Cerebellar nuclear complex (tissue), 1 donor: ENCODE data around the gene LRRC8D.
"Not testable (repeated sequence)": the region's sequence is repeated elsewhere in the genome, so short reads cannot be mapped to it uniquely, and the experiment has no call there.

ENCODE experiments used
- DNase-seq, 2 experiments: peaks; one replicate each; lab custom pipeline; 2025; lab: John Stamatoyannopoulos, UW

The LRRC8D gene

GRCh38 chr1:89913353-89914095, 92.7 kb downstream of the LRRC8D start:
- no peak for DNase-seq

GRCh38 chr1:89917353-89917752, 96.5 kb downstream of the LRRC8D start:
- DNase-seq, result no peak

GRCh38 chr1:89918127-89918793, 97.4 kb downstream of the LRRC8D start:
- no peak for DNase-seq

GRCh38 chr1:89918794-89919155, 97.9 kb downstream of the LRRC8D start:
- no peak for DNase-seq

- no peak for DNase-seq
Measured at GRCh38 chr1:89919174-89919573, 98.3 kb downstream of the LRRC8D start.

- no peak for DNase-seq
Measured at GRCh38 chr1:89922911-89923310, 102.1 kb downstream of the LRRC8D start.

- no peak for DNase-seq
Measured at GRCh38 chr1:89923517-89923916, 102.7 kb downstream of the LRRC8D start.

GRCh38 chr1:89924075-89924474, 103.2 kb downstream of the LRRC8D start:
- DNase-seq, result not testable (repeated sequence)

GRCh38 chr1:89927049-89927448, 106.2 kb downstream of the LRRC8D start:
- DNase-seq, result no peak

- no peak for DNase-seq
Measured at GRCh38 chr1:89927478-89927877, 106.6 kb downstream of the LRRC8D start.

- no peak for DNase-seq
Measured at GRCh38 chr1:89928506-89928905, 107.7 kb downstream of the LRRC8D start.

- no peak for DNase-seq
Measured at GRCh38 chr1:89929467-89930063, 108.7 kb downstream of the LRRC8D start.

GRCh38 chr1:89930579-89930978, 109.7 kb downstream of the LRRC8D start:
- no peak for DNase-seq

- DNase-seq, result no peak
Measured at GRCh38 chr1:89931964-89932363, 111.1 kb downstream of the LRRC8D start.

- no peak for DNase-seq
Measured at GRCh38 chr1:89932598-89933364, 111.9 kb downstream of the LRRC8D start.

GRCh38 chr1:89934461-89934860, 113.6 kb downstream of the LRRC8D start:
- DNase-seq, result no peak

GRCh38 chr1:89935235-89935634, 114.4 kb downstream of the LRRC8D start:
- no peak for DNase-seq

GRCh38 chr1:89936694-89937093, 115.9 kb downstream of the LRRC8D start:
- no peak for DNase-seq

- DNase-seq, result no peak
Measured at GRCh38 chr1:89938171-89939055, 117.6 kb downstream of the LRRC8D start.

GRCh38 chr1:89939059-89939570, 118.3 kb downstream of the LRRC8D start:
- no peak for DNase-seq
